Transverse colon (tissue), 3 donors: Measurements from ENCODE around the gene GJB3.
A peak's percentile ranks its signal among the peaks of the same experiment; 100 is the strongest.

Experiments used
- POLR2A ChIP-seq: fragments of 450-650 bp; IDR thresholded peaks from one replicate; pipeline ENCODE4 v1.6.1; 2016; ENCODE audit warnings: antibody characterized with exemption, mild to moderate bottlenecking, moderate library complexity
- TF ChIP-seq, protein P1 (sequence below), 5 experiments: fragments of 200-600 bp in 3 of 5; fragments of 450-650 bp in 2 of 5; sonication (generic) in 3 of 5; IDR thresholded peaks; 1 replicate in 2 of 5; 2 replicates in 3 of 5; pipeline ENCODE4 v1.5.1; 2016 to 2017; ENCODE audit warnings: antibody characterized with exemption in 5 of 5, inconsistent platforms in 3 of 5, mild to moderate bottlenecking in 2 of 5, moderate library complexity in 1 of 5

DNA sequence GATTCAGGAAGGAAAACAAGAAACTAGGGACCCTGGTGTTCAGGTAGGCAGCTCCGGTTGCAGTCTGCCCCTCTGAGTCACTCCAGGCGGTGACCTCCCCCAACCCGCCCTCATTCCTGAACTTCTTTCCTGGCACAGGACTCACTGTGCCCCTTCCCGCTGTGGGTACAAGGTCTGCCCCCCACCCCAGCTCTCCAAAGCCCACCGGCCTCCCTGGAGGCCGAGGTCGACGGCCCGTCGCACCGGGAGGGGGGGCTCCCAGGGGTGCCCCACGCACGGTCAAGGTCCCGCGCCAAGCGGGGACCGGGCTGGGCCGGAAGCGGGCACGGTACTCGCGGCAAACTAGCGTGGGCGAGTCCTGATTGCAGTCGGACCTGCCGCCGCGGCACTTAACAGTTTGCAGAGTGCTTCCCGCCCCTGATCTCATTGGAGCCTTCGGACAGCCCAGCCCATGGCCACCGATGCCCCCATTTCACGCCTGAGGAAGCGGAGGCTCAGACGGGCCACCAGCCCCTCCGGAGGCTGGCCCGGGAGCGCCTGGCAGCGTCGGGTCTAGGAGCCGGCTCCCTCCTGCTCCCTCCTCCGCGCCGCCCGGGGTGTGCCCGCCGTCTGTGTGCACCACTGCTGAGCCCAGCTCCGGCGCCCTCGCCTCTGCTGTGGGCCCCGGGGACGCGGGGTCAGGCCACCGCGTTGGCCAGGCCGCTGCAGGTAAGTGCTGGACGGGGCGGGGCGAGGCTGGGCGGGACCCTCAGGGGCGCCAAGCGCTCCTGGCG lies at the start of gene GJB3:
- TF ChIP-seq POLR2A, result peak; percentile 15
- TF ChIP-seq, protein P1, sequence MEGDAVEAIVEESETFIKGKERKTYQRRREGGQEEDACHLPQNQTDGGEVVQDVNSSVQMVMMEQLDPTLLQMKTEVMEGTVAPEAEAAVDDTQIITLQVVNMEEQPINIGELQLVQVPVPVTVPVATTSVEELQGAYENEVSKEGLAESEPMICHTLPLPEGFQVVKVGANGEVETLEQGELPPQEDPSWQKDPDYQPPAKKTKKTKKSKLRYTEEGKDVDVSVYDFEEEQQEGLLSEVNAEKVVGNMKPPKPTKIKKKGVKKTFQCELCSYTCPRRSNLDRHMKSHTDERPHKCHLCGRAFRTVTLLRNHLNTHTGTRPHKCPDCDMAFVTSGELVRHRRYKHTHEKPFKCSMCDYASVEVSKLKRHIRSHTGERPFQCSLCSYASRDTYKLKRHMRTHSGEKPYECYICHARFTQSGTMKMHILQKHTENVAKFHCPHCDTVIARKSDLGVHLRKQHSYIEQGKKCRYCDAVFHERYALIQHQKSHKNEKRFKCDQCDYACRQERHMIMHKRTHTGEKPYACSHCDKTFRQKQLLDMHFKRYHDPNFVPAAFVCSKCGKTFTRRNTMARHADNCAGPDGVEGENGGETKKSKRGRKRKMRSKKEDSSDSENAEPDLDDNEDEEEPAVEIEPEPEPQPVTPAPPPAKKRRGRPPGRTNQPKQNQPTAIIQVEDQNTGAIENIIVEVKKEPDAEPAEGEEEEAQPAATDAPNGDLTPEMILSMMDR (IDR thresholded peaks at IDR 0.05), result no peak
